HG03097 (cell line): ENCODE measurements around the gene PRKCA.
"Not testable (repeated sequence)": the region's sequence is repeated elsewhere in the genome, so short reads cannot be mapped to it uniquely, and the experiment has no call there.

Source experiments
- ATAC-seq: cut with Tn5 transposase; IDR thresholded peaks from one replicate; pipeline ENCODE4 v1.9.1; 2021; ENCODE audit not compliant: unreplicated experiment, low FRiP score

PRKCA gene

GRCh38 chr17:66378296-66378695 lies 75.9 kb downstream of the PRKCA start:
- no peak for ATAC-seq

- ATAC-seq = no peak
These were observed 77.1 kb downstream of the PRKCA start for GRCh38 chr17:66379544-66379943.

DNA sequence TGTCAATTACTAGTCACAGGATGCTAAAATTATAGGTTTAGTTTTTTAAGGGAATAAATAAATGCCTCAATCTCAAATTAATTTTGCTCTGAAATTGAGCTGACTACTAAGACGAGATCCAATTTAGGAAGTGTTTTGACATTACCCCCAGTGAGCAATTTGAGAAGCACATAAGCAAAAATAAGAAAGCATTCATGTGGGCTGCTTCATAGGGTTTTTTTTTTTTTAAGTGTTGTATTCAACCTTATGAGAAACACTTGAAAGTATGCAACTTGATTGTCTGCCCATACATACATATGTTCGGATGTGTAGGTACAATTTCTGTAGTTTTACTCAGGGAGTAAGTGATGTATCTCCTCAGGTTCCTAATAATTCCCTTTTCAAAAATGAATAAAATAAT lies 77.6 kb downstream of the PRKCA start:
- ATAC-seq = no peak

- no peak for ATAC-seq
These were observed 79.4 kb downstream of the PRKCA start for GRCh38 chr17:66381701-66382362.

- ATAC-seq = no peak
These were observed 80.9 kb downstream of the PRKCA start for GRCh38 chr17:66383333-66383732.

GRCh38 chr17:66386498-66387351 lies 84.3 kb downstream of the PRKCA start:
- no peak for ATAC-seq

- no peak for ATAC-seq
These were observed 85.1 kb downstream of the PRKCA start for GRCh38 chr17:66387392-66387981.

- no peak for ATAC-seq
These were observed 90.5 kb downstream of the PRKCA start for GRCh38 chr17:66392783-66393437.

GRCh38 chr17:66395961-66396360 lies 93.5 kb downstream of the PRKCA start:
- ATAC-seq = no peak

DNA sequence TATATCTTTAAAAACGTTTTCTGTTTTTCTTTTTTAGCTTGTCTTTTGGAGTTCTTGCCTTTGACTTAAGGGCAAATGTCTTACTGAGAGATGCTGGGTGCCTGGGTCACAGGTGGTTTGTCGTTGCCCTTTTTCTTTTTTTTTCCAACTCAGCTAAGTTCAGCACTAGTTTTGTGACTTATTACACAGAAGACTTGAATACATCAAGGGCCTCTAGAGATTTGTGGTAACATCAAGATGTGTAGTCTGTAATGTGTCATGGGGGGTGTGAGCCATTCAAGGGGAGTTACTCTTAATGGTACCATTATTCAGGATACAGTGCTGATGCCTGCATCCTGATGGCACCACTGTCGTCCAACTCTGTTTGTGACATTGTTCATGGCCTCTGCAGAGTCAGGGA lies 95.1 kb downstream of the PRKCA start:
- ATAC-seq = no peak

DNA sequence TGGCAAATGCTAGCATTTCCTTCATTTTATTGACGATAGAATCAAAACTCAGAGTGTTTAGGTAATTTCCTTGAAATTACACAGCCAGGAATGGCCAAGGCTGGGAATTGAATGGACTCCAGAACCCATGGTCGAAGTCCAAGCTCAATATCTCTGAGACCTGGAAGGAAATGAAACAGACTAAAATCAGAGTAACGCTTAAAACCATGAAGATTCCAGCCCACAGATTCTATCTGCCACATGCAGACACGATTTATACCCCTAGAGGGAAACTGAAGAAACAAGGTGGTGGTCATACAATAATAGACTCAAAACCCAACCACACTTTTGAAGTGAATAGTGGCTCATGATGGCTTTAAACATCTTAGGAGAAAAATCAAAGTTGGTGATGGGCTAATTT lies 95.6 kb downstream of the PRKCA start:
- ATAC-seq = no peak

DNA sequence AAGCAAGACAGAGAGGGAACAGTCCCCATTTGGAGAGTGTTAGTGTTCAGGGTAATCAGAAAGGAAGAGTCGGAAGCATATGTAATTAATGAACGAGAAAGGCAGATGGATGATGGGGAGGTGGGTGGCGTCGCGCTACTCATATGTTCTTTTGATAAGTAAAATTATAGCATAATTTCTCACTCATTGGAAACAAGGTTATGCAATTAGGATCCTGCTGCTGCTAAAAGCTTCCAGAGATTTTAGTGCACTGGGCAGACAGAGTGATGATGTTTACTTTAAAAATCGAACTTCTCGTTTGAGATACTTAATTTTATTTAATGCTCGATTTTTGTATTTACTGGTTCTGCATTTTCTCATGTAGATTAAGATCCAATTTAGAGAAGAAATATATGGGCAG lies 96.2 kb downstream of the PRKCA start:
- ATAC-seq = no peak

- ATAC-seq = no peak
These were observed 97.0 kb downstream of the PRKCA start for GRCh38 chr17:66399441-66399840.

GRCh38 chr17:66400041-66400688 lies 97.8 kb downstream of the PRKCA start:
- not testable (repeated sequence) for ATAC-seq

GRCh38 chr17:66400698-66401097 lies 98.3 kb downstream of the PRKCA start:
- no peak for ATAC-seq

GRCh38 chr17:66401364-66401763 lies 99.0 kb downstream of the PRKCA start:
- ATAC-seq = no peak

- no peak for ATAC-seq
These were observed 101.6 kb downstream of the PRKCA start for GRCh38 chr17:66403846-66404556.

DNA sequence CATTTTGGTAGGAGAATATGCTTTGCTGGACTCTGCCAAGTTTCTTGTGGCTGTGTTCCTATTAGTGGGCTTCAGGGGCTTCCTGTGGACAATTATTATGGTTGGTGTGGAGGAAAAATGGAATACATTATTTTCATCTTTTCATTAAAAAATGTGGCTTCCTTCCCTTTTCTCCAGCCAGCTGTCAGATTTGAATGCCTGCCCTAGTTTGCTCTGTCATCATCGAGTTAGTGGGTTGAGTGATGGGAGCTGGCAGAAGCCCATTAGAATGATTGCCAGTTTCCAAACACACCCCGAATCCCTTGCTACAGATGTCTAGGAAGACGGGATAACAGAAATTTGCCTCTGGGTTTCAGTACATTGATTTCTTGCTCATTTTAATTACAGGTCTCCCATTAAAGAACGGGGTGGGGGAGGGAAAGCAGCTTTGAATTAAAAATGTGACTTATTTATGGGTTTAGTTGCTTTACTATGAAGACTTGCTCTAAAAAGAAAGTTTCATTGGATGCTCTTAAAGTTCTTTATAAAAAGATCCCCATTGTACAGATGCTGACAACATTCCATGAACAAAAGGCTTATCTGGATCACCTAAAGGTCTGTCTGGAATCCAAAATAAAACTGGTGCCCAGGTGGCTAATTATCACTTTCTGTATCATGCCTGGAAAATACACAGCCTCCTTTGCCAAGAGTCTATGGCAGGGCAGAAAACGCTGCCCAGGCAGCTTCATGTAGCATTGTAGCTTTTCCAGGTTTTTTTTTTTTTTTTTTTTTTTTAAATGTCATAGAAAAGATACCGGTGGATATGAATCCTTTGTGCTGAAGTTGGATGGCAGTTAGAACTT lies 103.6 kb downstream of the PRKCA start:
- ATAC-seq = no peak
